Measurements from ENCODE around the gene OR1L8.

OR1L8 gene

DNA sequence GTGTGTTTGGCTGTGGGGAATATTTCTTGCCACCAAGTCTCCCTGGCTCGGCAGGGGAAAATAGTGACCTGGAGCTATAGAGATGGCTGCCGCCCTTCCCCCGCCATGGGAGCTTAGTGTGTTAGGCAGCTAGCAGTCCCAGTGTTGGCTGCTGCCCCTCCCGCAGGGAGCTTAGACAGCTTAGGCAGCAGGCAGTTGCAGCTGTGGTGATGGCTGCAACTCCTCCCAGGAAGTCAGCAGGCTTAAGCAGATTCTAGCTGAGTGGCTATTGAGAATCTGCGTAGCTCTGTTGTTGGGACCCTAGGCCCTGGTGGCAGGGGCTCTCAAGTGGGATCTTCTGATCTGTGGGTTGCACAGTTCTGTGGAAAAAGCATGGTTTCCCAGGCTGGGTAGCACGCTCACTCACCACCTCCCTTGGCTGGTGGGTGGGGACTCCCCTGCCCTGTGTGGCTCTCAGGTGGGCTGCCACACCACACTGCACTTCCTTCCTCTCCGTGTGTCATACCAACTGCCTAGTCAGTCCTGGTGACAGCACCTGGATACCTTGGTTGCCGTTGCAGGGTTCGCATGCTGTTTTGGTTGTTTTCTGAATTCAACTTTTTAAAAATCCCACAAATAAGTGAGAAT, 20.9 kb downstream of the OR1L8 start:
- TF ChIP-seq, protein P1, sequence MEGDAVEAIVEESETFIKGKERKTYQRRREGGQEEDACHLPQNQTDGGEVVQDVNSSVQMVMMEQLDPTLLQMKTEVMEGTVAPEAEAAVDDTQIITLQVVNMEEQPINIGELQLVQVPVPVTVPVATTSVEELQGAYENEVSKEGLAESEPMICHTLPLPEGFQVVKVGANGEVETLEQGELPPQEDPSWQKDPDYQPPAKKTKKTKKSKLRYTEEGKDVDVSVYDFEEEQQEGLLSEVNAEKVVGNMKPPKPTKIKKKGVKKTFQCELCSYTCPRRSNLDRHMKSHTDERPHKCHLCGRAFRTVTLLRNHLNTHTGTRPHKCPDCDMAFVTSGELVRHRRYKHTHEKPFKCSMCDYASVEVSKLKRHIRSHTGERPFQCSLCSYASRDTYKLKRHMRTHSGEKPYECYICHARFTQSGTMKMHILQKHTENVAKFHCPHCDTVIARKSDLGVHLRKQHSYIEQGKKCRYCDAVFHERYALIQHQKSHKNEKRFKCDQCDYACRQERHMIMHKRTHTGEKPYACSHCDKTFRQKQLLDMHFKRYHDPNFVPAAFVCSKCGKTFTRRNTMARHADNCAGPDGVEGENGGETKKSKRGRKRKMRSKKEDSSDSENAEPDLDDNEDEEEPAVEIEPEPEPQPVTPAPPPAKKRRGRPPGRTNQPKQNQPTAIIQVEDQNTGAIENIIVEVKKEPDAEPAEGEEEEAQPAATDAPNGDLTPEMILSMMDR (IDR thresholded peaks at IDR 0.05; ENCODE audit: insufficient read depth, low read length), result no peak
- no peak for TF ChIP-seq GABPA (IDR thresholded peaks at IDR 0.05; ENCODE audit: low read depth)
- TF ChIP-seq, protein P2, sequence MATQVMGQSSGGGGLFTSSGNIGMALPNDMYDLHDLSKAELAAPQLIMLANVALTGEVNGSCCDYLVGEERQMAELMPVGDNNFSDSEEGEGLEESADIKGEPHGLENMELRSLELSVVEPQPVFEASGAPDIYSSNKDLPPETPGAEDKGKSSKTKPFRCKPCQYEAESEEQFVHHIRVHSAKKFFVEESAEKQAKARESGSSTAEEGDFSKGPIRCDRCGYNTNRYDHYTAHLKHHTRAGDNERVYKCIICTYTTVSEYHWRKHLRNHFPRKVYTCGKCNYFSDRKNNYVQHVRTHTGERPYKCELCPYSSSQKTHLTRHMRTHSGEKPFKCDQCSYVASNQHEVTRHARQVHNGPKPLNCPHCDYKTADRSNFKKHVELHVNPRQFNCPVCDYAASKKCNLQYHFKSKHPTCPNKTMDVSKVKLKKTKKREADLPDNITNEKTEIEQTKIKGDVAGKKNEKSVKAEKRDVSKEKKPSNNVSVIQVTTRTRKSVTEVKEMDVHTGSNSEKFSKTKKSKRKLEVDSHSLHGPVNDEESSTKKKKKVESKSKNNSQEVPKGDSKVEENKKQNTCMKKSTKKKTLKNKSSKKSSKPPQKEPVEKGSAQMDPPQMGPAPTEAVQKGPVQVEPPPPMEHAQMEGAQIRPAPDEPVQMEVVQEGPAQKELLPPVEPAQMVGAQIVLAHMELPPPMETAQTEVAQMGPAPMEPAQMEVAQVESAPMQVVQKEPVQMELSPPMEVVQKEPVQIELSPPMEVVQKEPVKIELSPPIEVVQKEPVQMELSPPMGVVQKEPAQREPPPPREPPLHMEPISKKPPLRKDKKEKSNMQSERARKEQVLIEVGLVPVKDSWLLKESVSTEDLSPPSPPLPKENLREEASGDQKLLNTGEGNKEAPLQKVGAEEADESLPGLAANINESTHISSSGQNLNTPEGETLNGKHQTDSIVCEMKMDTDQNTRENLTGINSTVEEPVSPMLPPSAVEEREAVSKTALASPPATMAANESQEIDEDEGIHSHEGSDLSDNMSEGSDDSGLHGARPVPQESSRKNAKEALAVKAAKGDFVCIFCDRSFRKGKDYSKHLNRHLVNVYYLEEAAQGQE (IDR thresholded peaks at IDR 0.05; ENCODE audit: insufficient replicate concordance, low read depth), result no peak
- TF ChIP-seq SPI1 (IDR thresholded peaks at IDR 0.05; ENCODE audit: borderline replicate concordance, low read depth), result no peak
- H3K27ac ChIP-seq (replicated peaks), result no peak overlapping the region
- no peak overlapping the region for H3K4me3 ChIP-seq (replicated peaks; ENCODE audit: insufficient read depth, low read length)
- no peaks in the 10 kb centered on the region for H3K27me3 ChIP-seq (ENCODE audit: insufficient read depth, poor library complexity, severe bottlenecking)
- DNase-seq (ENCODE audit: low read depth in 1 of 2, low spot score in 1 of 2), result no peak

DNA sequence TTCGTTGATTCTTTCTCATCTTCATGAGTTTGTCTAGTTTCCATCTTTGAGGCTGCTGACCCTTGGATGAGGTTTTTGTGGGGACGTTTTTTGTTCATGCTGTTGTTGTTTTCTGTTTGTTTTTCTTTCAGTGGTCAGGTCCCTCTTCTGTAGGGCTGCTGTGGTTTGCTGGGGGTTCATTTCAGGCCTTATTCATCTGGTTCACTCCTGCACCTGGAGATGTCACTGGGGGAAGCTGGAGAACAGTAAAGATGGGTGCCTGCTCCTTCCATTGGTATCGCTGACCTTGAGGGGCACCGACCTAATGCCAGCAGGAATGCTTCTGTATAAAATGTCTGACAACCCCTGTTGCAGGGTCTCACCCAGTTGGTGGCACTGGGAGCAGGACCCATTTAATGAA, 21.7 kb downstream of the OR1L8 start:
- no peak for DNase-seq (ENCODE audit: low read depth in 1 of 2, low spot score in 1 of 2)
- no peak for TF ChIP-seq GABPA (IDR thresholded peaks at IDR 0.05; ENCODE audit: low read depth)
- TF ChIP-seq, protein P2 (IDR thresholded peaks at IDR 0.05; ENCODE audit: insufficient replicate concordance, low read depth), result no peak
- no peak for TF ChIP-seq SPI1 (IDR thresholded peaks at IDR 0.05; ENCODE audit: borderline replicate concordance, low read depth)
- no peak for TF ChIP-seq POLR2AphosphoS5 (IDR thresholded peaks at IDR 0.05; ENCODE audit: low read depth)
- TF ChIP-seq, protein P1 (IDR thresholded peaks at IDR 0.05; ENCODE audit: insufficient read depth, low read length), result no peak

DNA sequence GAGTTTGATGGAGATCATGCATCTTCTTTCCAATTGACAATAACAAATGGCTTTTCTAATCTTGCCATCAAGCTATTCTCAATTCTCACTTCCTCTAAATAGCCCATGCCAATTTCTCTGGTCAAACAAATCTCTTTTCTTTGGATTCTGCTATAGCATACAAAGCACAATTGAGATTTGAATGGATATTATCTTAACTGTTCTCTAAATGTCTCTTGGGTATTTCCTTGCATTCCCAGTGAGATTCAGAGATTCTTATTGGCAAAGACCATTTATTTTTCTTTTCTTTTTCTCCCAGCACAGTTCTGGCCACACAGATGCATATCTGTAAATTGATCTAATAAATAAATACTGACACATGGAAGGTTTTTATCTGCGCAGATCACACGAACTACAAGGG, 30.4 kb downstream of the OR1L8 start, which contains the start of gene OR1N2:
Gene OR1N2 (plus strand): TSS at position 301 of the 400 bp plus-strand sequence. CDS start 100 bp downstream, outside the sequence.
- Histone ChIP-seq H3K4me3 (replicated peaks; ENCODE audit: insufficient read depth, low read length) (no peak within 1 kb of the TSS), H3K27me3 (ENCODE audit: insufficient read depth, poor library complexity, severe bottlenecking) (no peaks in the 10 kb centered on the region), H3K27ac (replicated peaks) (no peak within 1 kb of the TSS)
- DNase-seq (ENCODE audit: low read depth in 1 of 2, low spot score in 1 of 2), result no peak
- TF ChIP-seq, protein P2 (IDR thresholded peaks at IDR 0.05; ENCODE audit: insufficient replicate concordance, low read depth), result no peak
- TF ChIP-seq POLR2AphosphoS5 (IDR thresholded peaks at IDR 0.05; ENCODE audit: low read depth), result no peak
- TF ChIP-seq, protein P1 (IDR thresholded peaks at IDR 0.05; ENCODE audit: insufficient read depth, low read length), result no peak
- TF ChIP-seq GABPA (IDR thresholded peaks at IDR 0.05; ENCODE audit: low read depth), result no peak
- no peak for TF ChIP-seq SPI1 (IDR thresholded peaks at IDR 0.05; ENCODE audit: borderline replicate concordance, low read depth)

More for the DNA sequence above, 21.7 kb downstream of the OR1L8 start:
- H3K27me3 ChIP-seq (ENCODE audit: insufficient read depth, poor library complexity, severe bottlenecking), result no peaks in the 10 kb centered on the region
- no peak overlapping the region for H3K4me3 ChIP-seq (replicated peaks; ENCODE audit: insufficient read depth, low read length)
- no peak overlapping the region for H3K27ac ChIP-seq (replicated peaks)
